Endothelial cell of umbilical vein (primary cell): ENCODE measurements around the gene TMIE. TPM values are rescaled to one million over a fixed set of nuclear protein-coding genes. Genes with fewer than 3 reads are reported as not detected.

Experiments
- BruUV-seq: library from RNA; stranded (reverse); fragments of 400-500 nt; replicated peaks from 2 replicates; lab custom pipeline; 2021; lab: Mats Ljungman, UMichigan
- CTCF ChIA-PET: fragments of 300-600, 350-600 bp; sonication (Branson Sonifier 250); formaldehyde crosslinking; loops from one replicate; lab custom pipeline; 2021; ENCODE audit warnings: antibody characterized with exemption, inconsistent platforms; lab: Charles Lee
- POLR2A ChIA-PET: fragments of 300-600, 350-600 bp; sonication (Branson Sonifier 250); formaldehyde crosslinking; loops from one replicate; lab custom pipeline; 2021; ENCODE audit warnings: antibody characterized with exemption, inconsistent platforms; lab: Charles Lee
- DNase-seq: peaks from one replicate; pipeline ENCODE4 v3.0.0-alpha.2; 2011; ENCODE audit warnings: low read depth, low spot score
- FAIRE-seq: peaks from 2 replicates; lab custom pipeline; 2011; peaks lifted over from hg19 to GRCh38; lab: Jason Lieb, UNC
- H2AFZ ChIP-seq: 2 replicates; pipeline ENCODE4 v1.6.0; 2012; ENCODE audit warnings: low read depth, low read length, control low read depth, inconsistent platforms
- H3K27ac ChIP-seq: 2 replicates; pipeline ENCODE4 v1.5.1; 2011; ENCODE audit warnings: low read depth, mild to moderate bottlenecking, control low read depth, low read length, moderate library complexity; ENCODE audit not compliant: insufficient read depth
- H3K27me3 ChIP-seq, 2 experiments: 2 replicates each; pipeline versions ENCODE4 v1.6.0 to v1.6.1; 2011; ENCODE audit warnings: low read length in 2 of 2, mixed read lengths in 1 of 2; ENCODE audit not compliant: control insufficient read depth in 2 of 2, insufficient read depth in 2 of 2
- H3K36me3 ChIP-seq, 2 experiments: 2 replicates in 1 of 2; 3 replicates in 1 of 2; pipeline ENCODE4 v1.5.1; 2011; ENCODE audit warnings: low read length in 2 of 2, mild to moderate bottlenecking in 1 of 2, moderate library complexity in 1 of 2; ENCODE audit not compliant: control insufficient read depth in 2 of 2, insufficient read depth in 2 of 2; ENCODE audit errors: extremely low read depth in 1 of 2
- H3K4me1 ChIP-seq: 3 replicates; pipeline ENCODE4 v1.5.1; 2011; ENCODE audit warnings: mild to moderate bottlenecking, low read length; ENCODE audit not compliant: control insufficient read depth, insufficient read depth; ENCODE audit errors: extremely low read depth
- H3K4me2 ChIP-seq: 2 replicates; pipeline ENCODE4 v1.6.1; 2011; ENCODE audit warnings: low read length, control low read depth, mixed read lengths; ENCODE audit not compliant: insufficient read depth
- H3K4me3 ChIP-seq, 3 experiments: fragments of 200-600 bp in 1 of 3; sonication (generic), shearing (Covaris generic) in 1 of 3; replicated peaks in 1 of 3; 2 replicates each; pipeline ENCODE4 v1.5.1; 2011 to 2016; ENCODE audit warnings: control low read depth in 3 of 3, low read length in 3 of 3, mild to moderate bottlenecking in 2 of 3, inconsistent platforms in 1 of 3, low read depth in 1 of 3, moderate library complexity in 1 of 3; ENCODE audit not compliant: insufficient read depth in 1 of 3
- H3K79me2 ChIP-seq: 2 replicates; pipeline ENCODE4 v1.6.0; 2012; ENCODE audit warnings: low read length, inconsistent platforms; ENCODE audit not compliant: control insufficient read depth, insufficient read depth
- H3K9ac ChIP-seq: replicated peaks from 2 replicates; pipeline ENCODE3; 2011; ENCODE audit warnings: low read length, control low read depth; ENCODE audit not compliant: insufficient read depth; ENCODE audit errors: extremely low read depth
- H3K9me1 ChIP-seq: replicated peaks from 3 replicates; pipeline ENCODE4 v1.6.0; 2011; ENCODE audit warnings: mild to moderate bottlenecking, low read length; ENCODE audit not compliant: control insufficient read depth, insufficient read depth; ENCODE audit errors: extremely low read depth
- H3K9me3 ChIP-seq: replicated peaks from 2 replicates; pipeline ENCODE4 v1.5.1; 2012; ENCODE audit warnings: low read length, inconsistent platforms; ENCODE audit not compliant: control insufficient read depth, insufficient read depth
- H4K20me1 ChIP-seq: replicated peaks from 2 replicates; pipeline ENCODE3; 2011; ENCODE audit warnings: mild to moderate bottlenecking, low read length; ENCODE audit not compliant: control insufficient read depth, insufficient read depth; ENCODE audit errors: extremely low read depth
- EZH2 ChIP-seq: IDR thresholded peaks from 2 replicates; pipeline ENCODE4 v1.6.1; 2012; ENCODE audit warnings: borderline replicate concordance, low read depth, mild to moderate bottlenecking, moderate library complexity, low read length, inconsistent platforms; ENCODE audit not compliant: severe bottlenecking
- FOS ChIP-seq: IDR thresholded peaks from 2 replicates; pipeline ENCODE4 v1.6.1; 2011; ENCODE audit warnings: mild to moderate bottlenecking, low read length, moderate library complexity, borderline replicate concordance; ENCODE audit not compliant: insufficient read depth
- GATA2 ChIP-seq: IDR thresholded peaks from 2 replicates; pipeline ENCODE4 v1.7.0; 2011; ENCODE audit warnings: low read depth, mild to moderate bottlenecking, moderate library complexity, mixed read lengths, low read length; ENCODE audit not compliant: insufficient read length, insufficient read depth
- JUN ChIP-seq: IDR thresholded peaks from 2 replicates; pipeline ENCODE4 v1.6.1; 2011; ENCODE audit warnings: borderline replicate concordance, low read depth; ENCODE audit not compliant: insufficient read length, insufficient read depth
- MAX ChIP-seq: IDR thresholded peaks from 2 replicates; pipeline ENCODE4 v1.6.1; 2011; ENCODE audit not compliant: insufficient read depth, insufficient read length
- MYC ChIP-seq: IDR thresholded peaks from one replicate; pipeline ENCODE4 v1.6.1; 2011; ENCODE audit warnings: mild to moderate bottlenecking, low read depth, low read length
- POLR2A ChIP-seq: IDR thresholded peaks from 2 replicates; pipeline ENCODE4 v1.6.1; 2012; ENCODE audit warnings: low read depth, mild to moderate bottlenecking, control low read depth, low read length
- POLR2AphosphoS5 ChIP-seq: IDR thresholded peaks from 2 replicates; pipeline ENCODE4 v1.6.1; 2012; ENCODE audit warnings: low read depth, mild to moderate bottlenecking, control low read depth, low read length, moderate library complexity; ENCODE audit not compliant: insufficient read depth
- dilution Hi-C: fragments of 300-500 bp; cut with MboI; formaldehyde crosslinking; loops from one replicate; pipeline ENCODE4 v1.15.0; 2019; ENCODE audit warnings: low sequenced_read_pairs; ENCODE audit not compliant: extremely low pct_ligation_motif_present
- intact Hi-C: fragments of 100-400 bp; cut with micrococcal nuclease; formaldehyde crosslinking; loops from one replicate; pipeline ENCODE4 v1.10.0; 2022
- polyA plus RNA-seq, 4 experiments: library from polyadenylated mRNA; depleted of rRNA in 3 of 4; stranded (reverse) in 3 of 4; unstranded in 1 of 4; fragments of >200 nt; gene quantifications; 2 replicates each; pipeline versions ENCODE4 v1.2.1 to v1.2.3, GENCODE V29; 2011 to 2012; ENCODE audit warnings: missing spikeins in 1 of 4
- total RNA-seq: library from RNA; stranded (reverse); gene quantifications from 2 replicates; pipeline ENCODE4 v1.2.3, GENCODE V29; 2021
- TF ChIP-seq, protein P1 (sequence below), 2 donors: IDR thresholded peaks; 1 replicate in 1 of 2; 2 replicates in 1 of 2; pipeline ENCODE4 v1.5.1; 2011; ENCODE audit warnings: low read length in 2 of 2, mild to moderate bottlenecking in 2 of 2, moderate library complexity in 2 of 2, control low read depth in 1 of 2, inconsistent platforms in 1 of 2, low read depth in 1 of 2; ENCODE audit not compliant: insufficient read depth in 1 of 2; ENCODE audit errors: extremely low read depth in 1 of 2

TMIE gene
- total and polyA plus RNA-seq, 2 donors (not counting 3 experiments of a cell fraction or from before 2014, with no cell fraction given), result 0.15 to 0.27 TPM

DNA sequence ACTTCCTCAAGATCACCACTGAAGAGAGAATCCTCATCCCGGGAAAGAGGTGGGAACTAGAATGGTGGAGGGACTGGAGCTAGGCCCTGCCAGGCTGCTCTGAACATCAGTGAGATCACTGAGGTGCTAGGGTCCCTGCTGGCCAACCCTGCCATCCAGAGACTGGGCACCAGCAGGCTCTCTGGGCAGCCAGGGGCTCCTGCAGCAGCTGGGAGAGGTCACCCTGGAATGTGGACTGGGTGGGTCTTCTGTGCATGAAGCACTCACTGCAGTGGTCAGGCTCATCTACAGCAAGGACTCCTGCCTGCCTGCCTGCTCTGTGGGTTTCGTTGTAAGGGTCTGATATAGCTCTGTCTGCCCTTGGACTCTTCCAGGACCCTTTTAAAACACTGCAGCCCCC, 32.6 kb upstream of the TMIE start:
- no peak overlapping the region for H3K4me2 ChIP-seq
- no peak overlapping the region for H3K9ac ChIP-seq
- no peak overlapping the region for H2AFZ ChIP-seq
- H3K27ac ChIP-seq, result no peak overlapping the region
- POLR2A ChIA-PET, result no interaction called here
- no peaks in the 10 kb centered on the region for H3K9me1 ChIP-seq
- H3K9me3 ChIP-seq, result no peaks in the 10 kb centered on the region
- FAIRE-seq, result no peak
- no peaks in the 10 kb centered on the region for H3K79me2 ChIP-seq
- DNase-seq, result no peak
- dilution Hi-C loops (no loop called here), intact Hi-C loops (no loop called here)
- no peaks in the 10 kb centered on the region for H3K27me3 ChIP-seq
- CTCF ChIA-PET, result no interaction called here
- BruUV-seq, result no TSS peak
- no peak for TF ChIP-seq MYC
- no peak for TF ChIP-seq POLR2A
- TF ChIP-seq EZH2, result no peak
- TF ChIP-seq FOS, result no peak
- no peak for TF ChIP-seq MAX
- TF ChIP-seq GATA2, result no peak
- no peak for TF ChIP-seq JUN
- TF ChIP-seq POLR2AphosphoS5, result no peak
- TF ChIP-seq, protein P1, sequence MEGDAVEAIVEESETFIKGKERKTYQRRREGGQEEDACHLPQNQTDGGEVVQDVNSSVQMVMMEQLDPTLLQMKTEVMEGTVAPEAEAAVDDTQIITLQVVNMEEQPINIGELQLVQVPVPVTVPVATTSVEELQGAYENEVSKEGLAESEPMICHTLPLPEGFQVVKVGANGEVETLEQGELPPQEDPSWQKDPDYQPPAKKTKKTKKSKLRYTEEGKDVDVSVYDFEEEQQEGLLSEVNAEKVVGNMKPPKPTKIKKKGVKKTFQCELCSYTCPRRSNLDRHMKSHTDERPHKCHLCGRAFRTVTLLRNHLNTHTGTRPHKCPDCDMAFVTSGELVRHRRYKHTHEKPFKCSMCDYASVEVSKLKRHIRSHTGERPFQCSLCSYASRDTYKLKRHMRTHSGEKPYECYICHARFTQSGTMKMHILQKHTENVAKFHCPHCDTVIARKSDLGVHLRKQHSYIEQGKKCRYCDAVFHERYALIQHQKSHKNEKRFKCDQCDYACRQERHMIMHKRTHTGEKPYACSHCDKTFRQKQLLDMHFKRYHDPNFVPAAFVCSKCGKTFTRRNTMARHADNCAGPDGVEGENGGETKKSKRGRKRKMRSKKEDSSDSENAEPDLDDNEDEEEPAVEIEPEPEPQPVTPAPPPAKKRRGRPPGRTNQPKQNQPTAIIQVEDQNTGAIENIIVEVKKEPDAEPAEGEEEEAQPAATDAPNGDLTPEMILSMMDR (IDR thresholded peaks at IDR 0.05; ENCODE audit: extremely low read depth in 1 of 2, insufficient read depth in 1 of 2, low read depth in 1 of 2, low read length in 2 of 2), result no peak
- H4K20me1 ChIP-seq, result no peaks in the 10 kb centered on the region
- no peaks in the 10 kb centered on the region for H3K4me1 ChIP-seq
- no peak overlapping the region for H3K4me3 ChIP-seq
- no peaks in the 10 kb centered on the region for H3K36me3 ChIP-seq
